Adrenal gland (tissue), 12 donors: Measurements from ENCODE around the gene DYRK1A. TPM values are rescaled to one million over a fixed set of nuclear protein-coding genes. Genes with fewer than 3 reads are reported as not detected.

Source experiments
- DNase-seq, 7 donors: peaks; one replicate each; pipeline ENCODE4 v3.0.0-alpha.2; 2019 to 2020
- H3K27ac ChIP-seq, 5 donors: fragments of 200-600 bp; sonication (generic) in 4 of 5; 1 replicate in 3 of 5; 2 replicates in 2 of 5; pipeline versions ENCODE4 v1.5.1 to v1.8.0; 2016 to 2020; ENCODE audit warnings: mild to moderate bottlenecking in 1 of 5
- H3K27me3 ChIP-seq: fragments of 200-600 bp; 2 replicates; pipeline ENCODE4 v1.8.0; 2021
- H3K36me3 ChIP-seq, 2 donors: fragments of 200-600 bp; replicated peaks in 1 of 2; 1 replicate in 1 of 2; 2 replicates in 1 of 2; pipeline versions ENCODE4 v1.5.1 to v1.8.0; 2018 to 2022
- H3K4me1 ChIP-seq, 2 donors: fragments of 200-600 bp; replicated peaks in 1 of 2; 1 replicate in 1 of 2; 2 replicates in 1 of 2; pipeline versions ENCODE4 v1.5.1 to v1.8.0; 2018 to 2021
- H3K4me3 ChIP-seq, 4 donors: fragments of 200-600 bp; sonication (generic) in 3 of 4; one replicate each; pipeline ENCODE4 v1.5.1; 2016 to 2018
- H3K9me3 ChIP-seq, 3 donors: fragments of 200-600 bp; sonication (generic) in 1 of 3; replicated peaks in 1 of 3; 1 replicate in 2 of 3; 2 replicates in 1 of 3; pipeline versions ENCODE4 v1.5.1 to v1.8.0; 2016 to 2021
- CTCF ChIP-seq, 6 experiments: fragments of 450-650 bp in 4 of 6; fragments of 200-600 bp in 2 of 6; sonication (generic) in 1 of 6; IDR thresholded peaks; 1 replicate in 5 of 6; 2 replicates in 1 of 6; pipeline versions ENCODE4 v1.5.1 to v1.8.0; 2016 to 2021; ENCODE audit warnings: antibody characterized with exemption in 6 of 6, mild to moderate bottlenecking in 2 of 6, moderate library complexity in 1 of 6
- POLR2A ChIP-seq, 2 donors: fragments of 450-650 bp; IDR thresholded peaks; one replicate each; pipeline ENCODE4 v1.6.1; 2017; ENCODE audit warnings: antibody characterized with exemption in 2 of 2, mild to moderate bottlenecking in 2 of 2, moderate library complexity in 1 of 2
- WGBS, 4 donors: extraction: QIAGEN DNeasy Blood & Tissue Kit in 2 of 4; methylation state at CpG; one replicate each; pipeline versions ENCODE4 v1.1.5 to v1.1.7; 2013 to 2017; 5-methylcytosine and 5-hydroxymethylcytosine counted together
- intact Hi-C, 2 donors: fragments of 100-400 bp; cut with DNase I; formaldehyde crosslinking; loops; one replicate each; pipeline versions ENCODE4 v1.14.1 to v1.15.0; 2022 to 2023
- polyA plus RNA-seq, 3 donors: library from polyadenylated mRNA; stranded (reverse); fragments of 200-250 nt in 2 of 3; fragments of 350-450 nt in 1 of 3; fragmentation: Illumina TruSeq in 1 of 3; extraction: RNeasy Lipid Tissue Mini Kit (QIAGEN cat#74804) in 1 of 3; gene quantifications; one replicate each; pipeline ENCODE4 v1.2.3, GENCODE V29; 2013 to 2014
- total RNA-seq, 9 donors: library from RNA; depleted of rRNA in 4 of 9; stranded (reverse); fragments of >200 nt in 4 of 9; fragments of 120-200 nt in 1 of 9; fragmentation: NEBNext Ultra II Directional in 1 of 9; extraction: Animal tissue kit (Norgen Biotek cat#: 25700) in 1 of 9; gene quantifications; one replicate each; pipeline versions ENCODE4 v1.1.0 to v1.2.4, GENCODE V29; 2013 to 2023
- donor health status: healthy with polysubstance abuse.
- donor health status: Bipolar disorder and iron deficiency.
- donor health status: DM: yes; HTN: yes; CAD: no.
- donor health status: DM: no; HTN: no; CAD: no.
- donor health status: DM: no; HTN: no; CAD: no.
- donor health status: DM: yes; HTN: yes; CAD: no.

The DYRK1A gene
- total and polyA plus RNA-seq, 12 donors = 23.6 to 92.3 (median 57.7) TPM

- intact Hi-C loops = no loop called here
- Histone ChIP-seq H3K27ac (no peak overlapping the region), H3K9me3 (no peaks in the 10 kb centered on the region), H3K36me3 (no peaks in the 10 kb centered on the region), H3K27me3 (no peaks in the 10 kb centered on the region), H3K4me1 (peaks cover 5 to 72% of the 10 kb centered on the region in 2 donors), H3K4me3 (no peak overlapping the region)
- no peak for DNase-seq
- TF ChIP-seq CTCF (IDR thresholded peaks at IDR 0.05) = no peak
- TF ChIP-seq POLR2A (IDR thresholded peaks at IDR 0.05) = no peak
- 95 to 100% (median 96%) methylated on average over 2 of the region's 2 CpGs for WGBS, 4 donors
These were observed 26.5 kb downstream of the DYRK1A start for GRCh38 chr21:37393030-37393429.

- H3K9me3 ChIP-seq = no peaks in the 10 kb centered on the region
- H3K36me3 ChIP-seq = no peaks in the 10 kb centered on the region
- peaks cover 0 to 75% of the 10 kb centered on the region in 2 donors for H3K4me1 ChIP-seq
- DNase-seq = no peak
- no peak overlapping the region for H3K4me3 ChIP-seq
- TF ChIP-seq CTCF (IDR thresholded peaks at IDR 0.05) (no peak), POLR2A (IDR thresholded peaks at IDR 0.05) (no peak)
- H3K27me3 ChIP-seq = no peaks in the 10 kb centered on the region
- intact Hi-C loops = no loop called here
- WGBS, 4 donors = 76 to 98% (median 95%) methylated on average over 3 of the region's 3 CpGs
- H3K27ac ChIP-seq = no peak overlapping the region
These were observed 27.2 kb downstream of the DYRK1A start for GRCh38 chr21:37393786-37394185.

GRCh38 chr21:37395961-37396360, 29.4 kb downstream of the DYRK1A start:
- H3K4me3 ChIP-seq = no peak overlapping the region
- H3K27ac ChIP-seq = no peak overlapping the region
- H3K27me3 ChIP-seq = no peaks in the 10 kb centered on the region
- H3K36me3 ChIP-seq = no peaks in the 10 kb centered on the region
- H3K9me3 ChIP-seq = no peaks in the 10 kb centered on the region
- peaks cover 0 to 69% of the 10 kb centered on the region in 2 donors for H3K4me1 ChIP-seq
- intact Hi-C loops = no loop called here
- no peak for TF ChIP-seq CTCF (IDR thresholded peaks at IDR 0.05)
- no peak for TF ChIP-seq POLR2A (IDR thresholded peaks at IDR 0.05)
- WGBS, 4 donors = 85 to 94% (median 89%) methylated on average over 2 of the region's 2 CpGs
- no peak for DNase-seq

- TF ChIP-seq CTCF (IDR thresholded peaks at IDR 0.05) (no peak), POLR2A (IDR thresholded peaks at IDR 0.05) (no peak)
- intact Hi-C loops = no loop called here
- DNase-seq = no peak
- Histone ChIP-seq H3K36me3 (no peaks in the 10 kb centered on the region), H3K4me3 (no peak overlapping the region), H3K9me3 (no peaks in the 10 kb centered on the region), H3K27me3 (no peaks in the 10 kb centered on the region), H3K27ac (no peak overlapping the region), H3K4me1 (peaks cover 0 to 60% of the 10 kb centered on the region in 2 donors)
- 83 to 95% (median 94%) methylated on average over 6 of the region's 6 CpGs for WGBS, 4 donors
These were observed 30.3 kb downstream of the DYRK1A start for GRCh38 chr21:37396855-37397254.
